ENCODE results near the gene DENND4A. TPM values are rescaled to one million over a fixed set of nuclear protein-coding genes. Genes with fewer than 3 reads are reported as not detected.

DENND4A gene
- total RNA-seq (2014; rRNA removed; shearing (Covaris generic)), result 10.9 and 20.6 TPM in 2 replicates
- 5.1 and 5.6 TPM in 2 replicates for polyA plus RNA-seq (2016; fragmentation: Nextera tagmentation; extraction: Ambion mirVana)

DNA sequence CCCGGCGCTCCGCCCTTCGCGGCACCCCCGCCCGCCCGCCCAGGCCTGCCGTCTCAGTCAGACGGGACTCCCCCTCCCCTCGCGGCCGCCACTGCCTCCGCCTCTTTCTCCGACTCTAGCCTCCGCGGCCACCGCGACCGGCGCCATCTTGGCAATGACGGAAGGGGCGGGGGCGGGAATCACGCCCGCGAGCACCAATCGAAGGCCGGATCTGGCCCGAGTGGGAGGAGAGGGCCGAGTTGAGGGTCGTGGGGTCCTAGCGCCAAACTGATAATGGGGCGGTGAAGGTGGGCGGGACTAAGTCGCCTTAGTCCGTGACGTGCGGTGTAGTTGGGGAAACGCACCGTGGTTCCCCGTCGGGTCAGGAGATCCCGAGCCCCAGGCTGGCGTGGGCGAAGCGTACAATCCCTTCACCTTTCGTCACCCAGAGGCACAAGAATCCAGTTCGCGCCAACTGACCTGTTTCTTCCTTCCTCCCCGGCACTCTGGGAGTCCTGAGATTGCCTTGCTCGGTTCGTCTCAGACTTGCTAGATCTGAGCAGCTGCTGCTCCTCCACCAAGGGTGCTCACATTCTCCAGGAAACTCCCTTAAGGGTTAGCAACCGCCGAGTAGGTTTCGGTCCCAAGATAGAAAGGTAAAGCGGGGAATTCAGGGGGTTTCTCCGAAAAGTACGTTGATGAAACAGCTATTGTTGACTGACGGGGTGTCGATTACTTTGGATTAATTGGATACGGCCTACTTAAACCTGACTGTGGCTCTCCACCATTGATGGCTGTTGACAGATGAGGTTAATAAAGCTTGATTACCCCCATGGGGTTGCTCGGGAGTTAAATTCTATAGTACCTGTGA lies at the start of gene DENND4A:
Gene DENND4A, minus strand, starts transcription at position 156 of the 850 bp plus-strand sequence. CDS start 35,843 bp downstream, outside the sequence.
- Histone ChIP-seq H3K79me2 (ENCODE audit: insufficient read depth) (peaks cover 38% of the 10 kb centered on the region), H3K4me3 (peak within 1 kb of the TSS; percentile 87), H3K27ac (peak within 1 kb of the TSS; percentile 83), H3K4me1 (ENCODE audit: insufficient read depth) (peaks cover 33% of the 10 kb centered on the region), H2AFZ (peak within 1 kb of the TSS; percentile 91), H3K9me2 (ENCODE audit: insufficient read depth) (no peaks in the 10 kb centered on the region), H3F3A (ENCODE audit: insufficient read depth) (peaks cover 17% of the 10 kb centered on the region), H3K9me3 (ENCODE audit: low read depth) (no peaks in the 10 kb centered on the region), H3K9ac (peak within 1 kb of the TSS; percentile 89), H4K20me1 (ENCODE audit: insufficient read depth) (no peaks in the 10 kb centered on the region), H3K4me2 (ENCODE audit: unreplicated experiment) (peak within 1 kb of the TSS; percentile 93), H3K27me3 (replicated peaks; ENCODE audit: insufficient read depth) (no peaks in the 10 kb centered on the region), H3K36me3 (ENCODE audit: low read depth) (no peaks in the 10 kb centered on the region)
- DNase-seq, result peak; percentile 99
- in situ Hi-C loops (cut with MboI), result no loop called here
- no peak for TF ChIP-seq EZH2phosphoT487 (IDR thresholded peaks at IDR 0.05; ENCODE audit: insufficient read depth, low read depth)
- no peak for TF ChIP-seq EZH2 (IDR thresholded peaks at IDR 0.05; ENCODE audit: insufficient read depth, poor library complexity, severe bottlenecking)
- 1 to 3% methylated on average over 41 to 51 of the region's 63 CpGs for WGBS, 2 experiments (ENCODE audit: low coverage in 1 of 2, low lambda C conversion rate in 2 of 2, missing lambda C conversion rate in 2 of 2)

DNA sequence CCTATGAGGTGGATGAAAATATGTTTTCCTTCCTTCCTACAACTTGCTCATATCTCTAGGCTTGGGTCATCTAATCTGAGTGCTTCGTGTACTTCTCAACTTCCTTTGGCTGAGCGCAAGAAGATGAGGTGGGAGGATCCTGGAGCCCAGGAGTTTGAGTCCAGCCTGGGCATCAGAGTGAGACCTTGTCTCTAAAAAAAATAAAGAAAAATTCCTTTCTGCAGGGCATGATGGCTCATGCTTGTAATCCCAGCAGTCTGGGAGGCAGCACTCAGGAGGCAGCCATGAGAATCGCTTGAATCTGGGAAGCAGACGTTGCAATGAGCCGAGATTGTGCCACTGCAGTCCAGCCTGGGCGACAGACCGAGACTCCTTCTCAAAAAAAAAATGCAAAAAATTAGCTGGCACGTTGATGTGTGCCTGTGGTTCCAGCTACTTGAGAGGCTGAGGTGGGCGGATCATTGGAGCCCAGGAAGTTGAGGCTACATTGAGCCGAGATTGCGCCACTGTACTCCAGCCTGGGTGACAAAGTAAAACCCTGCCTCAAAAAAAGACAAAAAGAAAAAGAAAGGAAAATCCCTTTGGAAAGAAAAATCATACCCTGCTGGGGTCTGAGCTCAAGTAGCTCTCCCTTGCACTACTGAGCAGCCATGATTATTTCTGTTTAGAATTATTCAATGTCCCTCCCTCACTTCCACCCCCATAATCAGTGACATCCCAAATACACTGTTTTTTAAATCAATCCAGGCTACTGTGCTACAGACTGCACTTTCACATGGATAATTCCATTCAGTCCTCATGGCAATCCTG lies 49.2 kb upstream of the DENND4A start:
- Histone ChIP-seq H4K20me1 (ENCODE audit: insufficient read depth) (no peaks in the 10 kb centered on the region), H3K79me2 (ENCODE audit: insufficient read depth) (no peaks in the 10 kb centered on the region), H3K36me3 (ENCODE audit: low read depth) (no peaks in the 10 kb centered on the region), H3K9me3 (ENCODE audit: low read depth) (no peaks in the 10 kb centered on the region), H3K9ac (peak overlapping the region; percentile 70), H3K4me1 (ENCODE audit: insufficient read depth) (peaks cover 13% of the 10 kb centered on the region), H3K4me2 (ENCODE audit: unreplicated experiment) (peak overlapping the region; percentile 84), H2AFZ (peak overlapping the region; percentile 94), H3K27ac (peak overlapping the region; percentile 70), H3K27me3 (replicated peaks; ENCODE audit: insufficient read depth) (no peaks in the 10 kb centered on the region), H3K9me2 (ENCODE audit: insufficient read depth) (no peaks in the 10 kb centered on the region), H3K4me3 (peak overlapping the region; percentile 69), H3F3A (ENCODE audit: insufficient read depth) (peaks cover 15% of the 10 kb centered on the region)
- 3 to 7% methylated on average over 11 of the region's 11 CpGs for WGBS, 2 experiments (ENCODE audit: low coverage in 1 of 2, low lambda C conversion rate in 2 of 2, missing lambda C conversion rate in 2 of 2)
- peak; percentile 66 for DNase-seq
- in situ Hi-C loops (cut with MboI), result no loop called here
- TF ChIP-seq EZH2 (IDR thresholded peaks at IDR 0.05; ENCODE audit: insufficient read depth, poor library complexity, severe bottlenecking) (no peak), EZH2phosphoT487 (IDR thresholded peaks at IDR 0.05; ENCODE audit: insufficient read depth, low read depth) (no peak)

DNA sequence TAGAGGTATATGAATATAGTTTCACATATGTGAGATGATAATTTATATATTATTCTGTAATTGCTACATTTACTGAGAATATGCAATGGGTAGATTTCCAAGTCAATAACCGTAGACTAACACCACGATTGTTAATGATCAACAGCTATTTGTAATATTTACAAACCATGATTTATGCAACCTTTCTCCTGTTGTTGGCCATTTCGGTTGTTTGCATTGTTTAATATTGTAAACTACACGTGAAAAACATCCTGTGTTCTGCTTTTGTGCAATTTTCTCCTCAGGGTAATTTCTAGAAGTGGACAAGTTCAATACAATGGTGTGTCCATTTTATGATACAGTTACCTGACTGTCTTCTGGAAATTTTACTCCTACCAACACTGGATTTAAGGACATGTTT lies 47.9 kb upstream of the DENND4A start:
- TF ChIP-seq EZH2 (IDR thresholded peaks at IDR 0.05; ENCODE audit: insufficient read depth, poor library complexity, severe bottlenecking), result no peak
- TF ChIP-seq EZH2phosphoT487 (IDR thresholded peaks at IDR 0.05; ENCODE audit: insufficient read depth, low read depth), result no peak
- H3K27ac ChIP-seq, result no peak overlapping the region
- no peak overlapping the region for H2AFZ ChIP-seq
- in situ Hi-C loops (cut with MboI), result no loop called here
- no peak for DNase-seq
- 94 to 97% methylated on average over 4 of the region's 4 CpGs for WGBS, 2 experiments (ENCODE audit: low coverage in 1 of 2, low lambda C conversion rate in 2 of 2, missing lambda C conversion rate in 2 of 2)
- H3K4me1 ChIP-seq (ENCODE audit: insufficient read depth), result peaks cover 13% of the 10 kb centered on the region
- no peaks in the 10 kb centered on the region for H4K20me1 ChIP-seq (ENCODE audit: insufficient read depth)
- no peaks in the 10 kb centered on the region for H3K36me3 ChIP-seq (ENCODE audit: low read depth)
- no peak overlapping the region for H3K4me3 ChIP-seq
- no peaks in the 10 kb centered on the region for H3K9me2 ChIP-seq (ENCODE audit: insufficient read depth)
- no peak overlapping the region for H3K9ac ChIP-seq
- no peaks in the 10 kb centered on the region for H3K79me2 ChIP-seq (ENCODE audit: insufficient read depth)
- no peaks in the 10 kb centered on the region for H3K9me3 ChIP-seq (ENCODE audit: low read depth)
- no peaks in the 10 kb centered on the region for H3K27me3 ChIP-seq (replicated peaks; ENCODE audit: insufficient read depth)
- no peak overlapping the region for H3K4me2 ChIP-seq (ENCODE audit: unreplicated experiment)
- peaks cover 15% of the 10 kb centered on the region for H3F3A ChIP-seq (ENCODE audit: insufficient read depth)

DNA sequence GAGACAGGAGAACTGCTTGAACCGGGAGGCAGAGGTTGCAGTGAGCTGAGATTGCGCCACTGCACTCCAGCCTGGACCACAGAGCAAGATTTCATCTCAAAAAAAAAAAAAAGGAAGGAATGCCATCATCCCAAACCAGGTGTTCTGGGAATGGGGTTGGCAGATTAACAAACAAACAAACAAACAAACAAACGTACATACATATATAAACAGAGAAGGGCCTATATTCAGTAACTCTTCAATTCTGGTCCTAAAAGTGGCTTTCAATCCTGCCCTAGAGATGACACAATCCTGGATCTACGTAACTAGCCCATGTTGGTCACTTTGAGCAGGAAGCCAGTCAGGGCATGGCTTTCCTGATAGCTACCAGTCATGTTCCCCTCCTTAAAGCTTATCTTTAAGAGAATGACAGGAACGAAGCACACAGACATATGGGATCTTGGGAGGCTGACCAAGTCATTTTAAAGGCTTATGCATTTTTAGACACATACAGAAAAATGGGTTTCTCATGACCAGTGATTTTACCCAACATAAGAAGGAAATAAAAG lies 47.3 kb upstream of the DENND4A start:
- Histone ChIP-seq H3K9me2 (ENCODE audit: insufficient read depth) (no peaks in the 10 kb centered on the region), H3K36me3 (ENCODE audit: low read depth) (no peaks in the 10 kb centered on the region), H3K9me3 (ENCODE audit: low read depth) (no peaks in the 10 kb centered on the region), H3K9ac (no peak overlapping the region), H3K27me3 (replicated peaks; ENCODE audit: insufficient read depth) (no peaks in the 10 kb centered on the region), H3K79me2 (ENCODE audit: insufficient read depth) (no peaks in the 10 kb centered on the region), H4K20me1 (ENCODE audit: insufficient read depth) (no peaks in the 10 kb centered on the region), H3K27ac (no peak overlapping the region), H3K4me3 (no peak overlapping the region), H2AFZ (no peak overlapping the region), H3K4me1 (ENCODE audit: insufficient read depth) (peaks cover 13% of the 10 kb centered on the region), H3K4me2 (ENCODE audit: unreplicated experiment) (no peak overlapping the region), H3F3A (ENCODE audit: insufficient read depth) (peaks cover 15% of the 10 kb centered on the region)
- WGBS, 2 experiments (ENCODE audit: low coverage in 1 of 2, low lambda C conversion rate in 2 of 2, missing lambda C conversion rate in 2 of 2), result 91 to 95% methylated on average over 5 of the region's 5 CpGs
- in situ Hi-C loops (cut with MboI), result no loop called here
- DNase-seq, result no peak
- TF ChIP-seq EZH2 (IDR thresholded peaks at IDR 0.05; ENCODE audit: insufficient read depth, poor library complexity, severe bottlenecking) (no peak), EZH2phosphoT487 (IDR thresholded peaks at IDR 0.05; ENCODE audit: insufficient read depth, low read depth) (no peak)

All from GM23248 (cell line).